HEK293 (cell line): ENCODE data around the gene AP3D1.

Source experiments
- GLIS1 ChIP-seq: fragments of 450-650 bp; formaldehyde crosslinking; IDR thresholded peaks from 2 replicates; pipeline ENCODE4 v1.5.1; 2016; ENCODE audit warnings: missing biosample characterization, missing genetic modification characterization
- KLF16 ChIP-seq: fragments of 450-650 bp; formaldehyde crosslinking; IDR thresholded peaks from 2 replicates; pipeline ENCODE4 v1.5.1; 2017; ENCODE audit warnings: missing biosample characterization, missing genetic modification characterization
- KLF9 ChIP-seq: fragments of 450-650 bp; formaldehyde crosslinking; IDR thresholded peaks from 2 replicates; pipeline ENCODE4 v1.5.1; 2016; ENCODE audit warnings: missing biosample characterization, missing genetic modification characterization, low read depth
- MYNN ChIP-seq: fragments of 450-650 bp; formaldehyde crosslinking; IDR thresholded peaks from 2 replicates; pipeline ENCODE4 v1.5.1; 2016; ENCODE audit warnings: missing biosample characterization, missing genetic modification characterization, borderline replicate concordance
- WT1 ChIP-seq: fragments of 450-650 bp; formaldehyde crosslinking; IDR thresholded peaks from 2 replicates; pipeline ENCODE4 v1.5.1; 2016; ENCODE audit warnings: missing biosample characterization, missing genetic modification characterization
- ZBTB17 ChIP-seq: fragments of 450-650 bp; formaldehyde crosslinking; IDR thresholded peaks from 2 replicates; pipeline ENCODE4 v1.5.1; 2016; ENCODE audit warnings: missing biosample characterization, missing genetic modification characterization
- ZNF121 ChIP-seq: fragments of 450-650 bp; formaldehyde crosslinking; IDR thresholded peaks from 2 replicates; pipeline ENCODE4 v1.5.1; 2016; ENCODE audit warnings: missing biosample characterization, missing genetic modification characterization
- ZNF202 ChIP-seq: fragments of 450-650 bp; formaldehyde crosslinking; IDR thresholded peaks from 2 replicates; pipeline ENCODE4 v1.5.1; 2016; ENCODE audit warnings: missing biosample characterization, missing genetic modification characterization, borderline replicate concordance
- ZNF214 ChIP-seq: fragments of 450-650 bp; formaldehyde crosslinking; IDR thresholded peaks from 2 replicates; pipeline ENCODE4 v1.5.1; 2017; ENCODE audit warnings: missing biosample characterization, mild to moderate bottlenecking, missing genetic modification characterization, borderline replicate concordance
- ZNF223 ChIP-seq: fragments of 450-650 bp; formaldehyde crosslinking; IDR thresholded peaks from 2 replicates; pipeline ENCODE4 v1.5.1; 2016; ENCODE audit warnings: missing biosample characterization, missing genetic modification characterization
- ZNF292 ChIP-seq: fragments of 450-650 bp; formaldehyde crosslinking; IDR thresholded peaks from 2 replicates; pipeline ENCODE4 v1.5.1; 2016; ENCODE audit warnings: low read depth, missing biosample characterization, missing genetic modification characterization, borderline replicate concordance
- ZNF302 ChIP-seq: fragments of 450-650 bp; formaldehyde crosslinking; IDR thresholded peaks from 2 replicates; pipeline ENCODE4 v1.5.1; 2016; ENCODE audit warnings: missing biosample characterization, missing genetic modification characterization, low read depth
- ZNF311 ChIP-seq: fragments of 450-650 bp; formaldehyde crosslinking; IDR thresholded peaks from 2 replicates; pipeline ENCODE4 v1.5.1; 2017; ENCODE audit warnings: missing biosample characterization, missing genetic modification characterization, borderline replicate concordance
- ZNF366 ChIP-seq: fragments of 450-650 bp; formaldehyde crosslinking; conservative IDR thresholded peaks from 2 replicates; pipeline ENCODE4 v1.5.1; 2016; ENCODE audit warnings: missing biosample characterization, missing genetic modification characterization
- ZNF544 ChIP-seq: fragments of 450-650 bp; formaldehyde crosslinking; IDR thresholded peaks from 2 replicates; pipeline ENCODE4 v1.5.0; 2017; ENCODE audit warnings: missing biosample characterization, missing genetic modification characterization
- ZNF571 ChIP-seq: fragments of 450-650 bp; formaldehyde crosslinking; IDR thresholded peaks from 2 replicates; pipeline ENCODE4 v1.5.0; 2017; ENCODE audit warnings: missing biosample characterization, missing genetic modification characterization
- ZNF585B ChIP-seq: fragments of 450-650 bp; formaldehyde crosslinking; IDR thresholded peaks from 2 replicates; pipeline ENCODE4 v1.5.1; 2016; ENCODE audit warnings: missing biosample characterization, missing genetic modification characterization
- ZNF629 ChIP-seq: fragments of 450-650 bp; formaldehyde crosslinking; IDR thresholded peaks from 2 replicates; pipeline ENCODE4 v1.5.1; 2017; ENCODE audit warnings: missing biosample characterization, missing genetic modification characterization
- ZNF785 ChIP-seq: fragments of 450-650 bp; formaldehyde crosslinking; IDR thresholded peaks from 2 replicates; pipeline ENCODE4 v1.5.1; 2016; ENCODE audit warnings: missing biosample characterization, missing genetic modification characterization
- TF ChIP-seq, protein P1 (sequence below): fragments of 450-650 bp; formaldehyde crosslinking; conservative IDR thresholded peaks from 2 replicates; pipeline ENCODE4 v1.5.1; 2016; ENCODE audit warnings: low read depth, missing biosample characterization, missing genetic modification characterization
- TF ChIP-seq, protein P2 (sequence below): fragments of 450-650 bp; formaldehyde crosslinking; IDR thresholded peaks from 2 replicates; pipeline ENCODE4 v1.5.1; 2016; ENCODE audit warnings: missing biosample characterization, missing genetic modification characterization
- TF ChIP-seq, protein P3 (sequence below): fragments of 450-650 bp; formaldehyde crosslinking; IDR thresholded peaks from 2 replicates; pipeline ENCODE4 v1.5.1; 2016; ENCODE audit warnings: missing biosample characterization, missing genetic modification characterization
- TF ChIP-seq, protein P4 (sequence below): fragments of 450-650 bp; formaldehyde crosslinking; IDR thresholded peaks from 2 replicates; pipeline ENCODE4 v1.5.1; 2017; ENCODE audit warnings: missing biosample characterization, missing genetic modification characterization
- TF ChIP-seq, protein P5 (sequence below): fragments of 450-650 bp; formaldehyde crosslinking; IDR thresholded peaks from 2 replicates; pipeline ENCODE4 v1.5.1; 2016; ENCODE audit warnings: missing biosample characterization, missing genetic modification characterization
- TF ChIP-seq, protein P6 (sequence below): fragments of 450-650 bp; formaldehyde crosslinking; IDR thresholded peaks from 2 replicates; pipeline ENCODE4 v1.5.1; 2016; ENCODE audit warnings: missing biosample characterization, missing genetic modification characterization
- TF ChIP-seq, protein P7 (sequence below): fragments of 450-650 bp; formaldehyde crosslinking; IDR thresholded peaks from 2 replicates; pipeline ENCODE4 v1.5.1; 2016; ENCODE audit warnings: missing biosample characterization, missing genetic modification characterization, low read depth

Gene AP3D1

DNA sequence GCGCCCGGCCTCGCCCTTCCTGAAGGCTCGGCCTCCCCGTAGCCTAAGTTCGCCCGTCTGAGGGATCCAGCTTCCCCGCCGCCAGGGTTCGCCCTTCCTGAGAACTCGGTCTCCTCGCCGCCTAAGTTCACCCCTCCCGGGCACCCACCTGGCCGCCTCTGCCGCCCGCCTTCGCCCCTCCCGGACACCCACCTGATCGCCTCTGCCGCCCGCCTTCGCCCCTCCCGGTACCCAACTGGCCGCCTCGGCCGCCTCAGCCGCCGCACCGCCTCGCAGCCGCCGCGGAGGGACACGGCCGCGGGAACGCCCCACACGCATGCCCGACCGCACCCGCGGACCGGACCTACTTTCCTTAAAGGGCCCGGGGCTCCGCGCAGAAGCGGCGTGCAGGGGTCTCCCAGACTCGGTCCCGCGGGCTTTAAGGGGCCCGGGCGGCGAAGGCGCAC is 55.3 kb downstream of the AP3D1 start, which contains the start of gene MOB3A (continued):
- TF ChIP-seq, protein P1, sequence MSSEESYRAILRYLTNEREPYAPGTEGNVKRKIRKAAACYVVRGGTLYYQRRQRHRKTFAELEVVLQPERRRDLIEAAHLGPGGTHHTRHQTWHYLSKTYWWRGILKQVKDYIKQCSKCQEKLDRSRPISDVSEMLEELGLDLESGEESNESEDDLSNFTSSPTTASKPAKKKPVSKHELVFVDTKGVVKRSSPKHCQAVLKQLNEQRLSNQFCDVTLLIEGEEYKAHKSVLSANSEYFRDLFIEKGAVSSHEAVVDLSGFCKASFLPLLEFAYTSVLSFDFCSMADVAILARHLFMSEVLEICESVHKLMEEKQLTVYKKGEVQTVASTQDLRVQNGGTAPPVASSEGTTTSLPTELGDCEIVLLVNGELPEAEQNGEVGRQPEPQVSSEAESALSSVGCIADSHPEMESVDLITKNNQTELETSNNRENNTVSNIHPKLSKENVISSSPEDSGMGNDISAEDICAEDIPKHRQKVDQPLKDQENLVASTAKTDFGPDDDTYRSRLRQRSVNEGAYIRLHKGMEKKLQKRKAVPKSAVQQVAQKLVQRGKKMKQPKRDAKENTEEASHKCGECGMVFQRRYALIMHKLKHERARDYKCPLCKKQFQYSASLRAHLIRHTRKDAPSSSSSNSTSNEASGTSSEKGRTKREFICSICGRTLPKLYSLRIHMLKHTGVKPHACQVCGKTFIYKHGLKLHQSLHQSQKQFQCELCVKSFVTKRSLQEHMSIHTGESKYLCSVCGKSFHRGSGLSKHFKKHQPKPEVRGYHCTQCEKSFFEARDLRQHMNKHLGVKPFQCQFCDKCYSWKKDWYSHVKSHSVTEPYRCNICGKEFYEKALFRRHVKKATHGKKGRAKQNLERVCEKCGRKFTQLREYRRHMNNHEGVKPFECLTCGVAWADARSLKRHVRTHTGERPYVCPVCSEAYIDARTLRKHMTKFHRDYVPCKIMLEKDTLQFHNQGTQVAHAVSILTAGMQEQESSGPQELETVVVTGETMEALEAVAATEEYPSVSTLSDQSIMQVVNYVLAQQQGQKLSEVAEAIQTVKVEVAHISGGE (tag by site-specific recombination), result peak; percentile 59; the same call in 1 of the 2 replicates
- TF ChIP-seq ZNF629 (tag by site-specific recombination) (peak; percentile 41), WT1 (no peak), ZNF121 (tag by site-specific recombination) (no peak), ZNF366 (tag by site-specific recombination) (no peak), GLIS1 (tag by site-specific recombination) (no peak; the same call in 1 of the 2 replicates), ZNF202 (tag by site-specific recombination) (no peak), ZNF223 (no peak), ZNF292 (tag by site-specific recombination) (0 out of 2 replicates have a peak, but pooled peaks have one; percentile 48), ZBTB17 (tag by site-specific recombination) (peak; percentile 37; the same call in 1 of the 2 replicates), MYNN (tag by site-specific recombination) (no peak), ZNF214 (no peak), ZNF571 (no peak), ZNF311 (tag by site-specific recombination) (no peak), ZNF544 (tag by site-specific recombination) (no peak), KLF16 (tag by site-specific recombination) (peak; percentile 90), ZNF785 (tag by site-specific recombination) (peak; percentile 89), KLF9 (tag by site-specific recombination) (peak; percentile 79), ZNF585B (tag by site-specific recombination) (no peak), ZNF302 (tag by site-specific recombination) (no peak)
- TF ChIP-seq, protein P2, sequence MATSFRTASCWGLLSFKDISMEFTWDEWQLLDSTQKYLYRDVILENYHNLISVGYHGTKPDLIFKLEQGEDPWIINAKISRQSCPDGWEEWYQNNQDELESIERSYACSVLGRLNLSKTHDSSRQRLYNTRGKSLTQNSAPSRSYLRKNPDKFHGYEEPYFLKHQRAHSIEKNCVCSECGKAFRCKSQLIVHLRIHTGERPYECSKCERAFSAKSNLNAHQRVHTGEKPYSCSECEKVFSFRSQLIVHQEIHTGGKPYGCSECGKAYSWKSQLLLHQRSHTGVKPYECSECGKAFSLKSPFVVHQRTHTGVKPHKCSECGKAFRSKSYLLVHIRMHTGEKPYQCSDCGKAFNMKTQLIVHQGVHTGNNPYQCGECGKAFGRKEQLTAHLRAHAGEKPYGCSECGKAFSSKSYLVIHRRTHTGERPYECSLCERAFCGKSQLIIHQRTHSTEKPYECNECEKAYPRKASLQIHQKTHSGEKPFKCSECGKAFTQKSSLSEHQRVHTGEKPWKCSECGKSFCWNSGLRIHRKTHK (tag by site-specific recombination), result no peak
- TF ChIP-seq, protein P3, sequence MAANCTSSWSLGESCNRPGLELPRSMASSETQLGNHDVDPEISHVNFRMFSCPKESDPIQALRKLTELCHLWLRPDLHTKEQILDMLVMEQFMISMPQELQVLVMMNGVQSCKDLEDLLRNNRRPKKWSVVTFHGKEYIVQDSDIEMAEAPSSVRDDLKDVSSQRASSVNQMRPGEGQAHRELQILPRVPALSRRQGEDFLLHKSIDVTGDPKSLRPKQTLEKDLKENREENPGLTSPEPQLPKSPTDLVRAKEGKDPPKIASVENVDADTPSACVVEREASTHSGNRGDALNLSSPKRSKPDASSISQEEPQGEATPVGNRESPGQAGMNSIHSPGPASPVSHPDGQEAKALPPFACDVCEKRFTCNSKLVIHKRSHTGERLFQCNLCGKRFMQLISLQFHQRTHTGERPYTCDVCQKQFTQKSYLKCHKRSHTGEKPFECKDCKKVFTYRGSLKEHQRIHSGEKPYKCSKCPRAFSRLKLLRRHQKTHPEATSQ (tag by site-specific recombination), result peak; percentile 96
- TF ChIP-seq, protein P4, sequence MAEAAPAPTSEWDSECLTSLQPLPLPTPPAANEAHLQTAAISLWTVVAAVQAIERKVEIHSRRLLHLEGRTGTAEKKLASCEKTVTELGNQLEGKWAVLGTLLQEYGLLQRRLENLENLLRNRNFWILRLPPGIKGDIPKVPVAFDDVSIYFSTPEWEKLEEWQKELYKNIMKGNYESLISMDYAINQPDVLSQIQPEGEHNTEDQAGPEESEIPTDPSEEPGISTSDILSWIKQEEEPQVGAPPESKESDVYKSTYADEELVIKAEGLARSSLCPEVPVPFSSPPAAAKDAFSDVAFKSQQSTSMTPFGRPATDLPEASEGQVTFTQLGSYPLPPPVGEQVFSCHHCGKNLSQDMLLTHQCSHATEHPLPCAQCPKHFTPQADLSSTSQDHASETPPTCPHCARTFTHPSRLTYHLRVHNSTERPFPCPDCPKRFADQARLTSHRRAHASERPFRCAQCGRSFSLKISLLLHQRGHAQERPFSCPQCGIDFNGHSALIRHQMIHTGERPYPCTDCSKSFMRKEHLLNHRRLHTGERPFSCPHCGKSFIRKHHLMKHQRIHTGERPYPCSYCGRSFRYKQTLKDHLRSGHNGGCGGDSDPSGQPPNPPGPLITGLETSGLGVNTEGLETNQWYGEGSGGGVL (tag by site-specific recombination), result peak; percentile 61
- TF ChIP-seq, protein P5, sequence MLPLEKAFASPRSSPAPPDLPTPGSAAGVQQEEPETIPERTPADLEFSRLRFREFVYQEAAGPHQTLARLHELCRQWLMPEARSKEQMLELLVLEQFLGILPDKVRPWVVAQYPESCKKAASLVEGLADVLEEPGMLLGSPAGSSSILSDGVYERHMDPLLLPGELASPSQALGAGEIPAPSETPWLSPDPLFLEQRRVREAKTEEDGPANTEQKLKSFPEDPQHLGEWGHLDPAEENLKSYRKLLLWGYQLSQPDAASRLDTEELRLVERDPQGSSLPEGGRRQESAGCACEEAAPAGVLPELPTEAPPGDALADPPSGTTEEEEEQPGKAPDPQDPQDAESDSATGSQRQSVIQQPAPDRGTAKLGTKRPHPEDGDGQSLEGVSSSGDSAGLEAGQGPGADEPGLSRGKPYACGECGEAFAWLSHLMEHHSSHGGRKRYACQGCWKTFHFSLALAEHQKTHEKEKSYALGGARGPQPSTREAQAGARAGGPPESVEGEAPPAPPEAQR (tag by site-specific recombination), result peak; percentile 63; the same call in 1 of the 2 replicates
- TF ChIP-seq, protein P6, sequence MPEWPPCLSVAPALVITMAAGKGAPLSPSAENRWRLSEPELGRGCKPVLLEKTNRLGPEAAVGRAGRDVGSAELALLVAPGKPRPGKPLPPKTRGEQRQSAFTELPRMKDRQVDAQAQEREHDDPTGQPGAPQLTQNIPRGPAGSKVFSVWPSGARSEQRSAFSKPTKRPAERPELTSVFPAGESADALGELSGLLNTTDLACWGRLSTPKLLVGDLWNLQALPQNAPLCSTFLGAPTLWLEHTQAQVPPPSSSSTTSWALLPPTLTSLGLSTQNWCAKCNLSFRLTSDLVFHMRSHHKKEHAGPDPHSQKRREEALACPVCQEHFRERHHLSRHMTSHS (tag by site-specific recombination), result no peak
- TF ChIP-seq, protein P7, sequence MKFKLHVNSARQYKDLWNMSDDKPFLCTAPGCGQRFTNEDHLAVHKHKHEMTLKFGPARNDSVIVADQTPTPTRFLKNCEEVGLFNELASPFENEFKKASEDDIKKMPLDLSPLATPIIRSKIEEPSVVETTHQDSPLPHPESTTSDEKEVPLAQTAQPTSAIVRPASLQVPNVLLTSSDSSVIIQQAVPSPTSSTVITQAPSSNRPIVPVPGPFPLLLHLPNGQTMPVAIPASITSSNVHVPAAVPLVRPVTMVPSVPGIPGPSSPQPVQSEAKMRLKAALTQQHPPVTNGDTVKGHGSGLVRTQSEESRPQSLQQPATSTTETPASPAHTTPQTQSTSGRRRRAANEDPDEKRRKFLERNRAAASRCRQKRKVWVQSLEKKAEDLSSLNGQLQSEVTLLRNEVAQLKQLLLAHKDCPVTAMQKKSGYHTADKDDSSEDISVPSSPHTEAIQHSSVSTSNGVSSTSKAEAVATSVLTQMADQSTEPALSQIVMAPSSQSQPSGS (tag by site-specific recombination), result no peak
